GM12874 (cell line): ENCODE data around the gene ABCF2.

ENCODE experiments used
- CTCF ChIP-seq: IDR thresholded peaks from 2 replicates; pipeline ENCODE4 v1.5.1; 2011; ENCODE audit warnings: low read depth, mild to moderate bottlenecking, control low read depth, low read length, moderate library complexity; ENCODE audit not compliant: insufficient read depth

ABCF2 gene

GRCh38 chr7:151197932-151198331 lies 29.1 kb downstream of the ABCF2 start:
- no peak for TF ChIP-seq CTCF

- TF ChIP-seq CTCF, result no peak
Measured at GRCh38 chr7:151195616-151196450, 31.2 kb downstream of the ABCF2 start.

- no peak for TF ChIP-seq CTCF
Measured at GRCh38 chr7:151194188-151194587, 32.8 kb downstream of the ABCF2 start.

- no peak for TF ChIP-seq CTCF
Measured at GRCh38 chr7:151193203-151193978, 33.6 kb downstream of the ABCF2 start.

DNA sequence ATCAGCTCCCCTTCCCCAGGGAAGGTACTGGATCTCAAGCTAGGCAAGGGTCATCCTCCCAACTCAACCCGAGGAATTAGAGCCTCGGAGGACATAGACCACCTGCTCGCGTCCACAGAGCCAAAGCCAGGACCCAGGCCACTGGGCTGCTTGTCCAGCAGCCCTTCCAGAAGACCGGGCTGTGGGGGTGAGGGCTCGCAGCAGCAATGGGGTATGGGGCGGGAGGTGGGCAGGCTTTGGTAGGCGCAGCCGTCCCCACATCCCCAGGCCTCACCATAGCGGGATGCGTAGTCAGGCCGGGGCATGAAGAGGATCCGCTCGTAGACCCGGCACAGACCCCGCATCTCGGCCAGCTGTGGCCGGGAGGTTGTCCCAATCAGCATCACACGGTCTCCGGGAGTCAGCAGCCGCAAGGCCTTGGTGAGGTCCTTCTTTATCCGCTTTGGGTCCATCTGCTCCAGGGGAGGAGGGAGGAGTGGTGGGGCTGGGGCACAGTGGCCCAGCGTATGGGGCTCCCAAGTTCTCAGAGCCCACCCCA lies 34.9 kb downstream of the ABCF2 start:
- TF ChIP-seq CTCF, result no peak

DNA sequence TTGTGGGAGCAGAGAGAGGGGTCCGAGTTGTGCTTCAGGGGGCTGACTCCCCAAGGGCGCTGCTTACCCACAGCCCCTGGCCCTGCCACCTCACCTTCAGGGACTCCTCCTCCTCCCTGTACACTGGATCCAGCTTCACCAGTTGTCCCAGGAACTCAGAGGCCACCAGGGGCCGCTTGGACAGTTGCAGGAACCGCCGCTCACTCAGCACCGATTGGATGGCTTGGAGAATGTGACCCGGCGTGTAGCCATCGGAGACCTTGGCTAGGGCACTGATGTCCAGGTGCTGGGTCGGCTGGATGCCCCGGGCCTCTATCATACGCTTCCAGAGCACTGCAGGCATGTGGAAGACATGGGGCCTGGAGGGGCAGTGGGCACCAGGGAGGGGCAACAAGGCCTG lies 35.5 kb downstream of the ABCF2 start:
- no peak for TF ChIP-seq CTCF

- TF ChIP-seq CTCF, result no peak
Measured at GRCh38 chr7:151189038-151189437, 38.0 kb downstream of the ABCF2 start.
